ENCODE data around the gene ENDOV.

The ENDOV gene

GRCh38 chr17:80414803-80415625 is at the start of gene ENDOV:
Gene ENDOV, plus strand, starts transcription at chr17:80415167. Its CDS starts 28 bp downstream, at chr17:80415195.
- peak; percentile 60 for DNase-seq

- no peak for DNase-seq
Observed at GRCh38 chr17:80365983-80366382, 49.0 kb upstream of the ENDOV start.

- no peak for DNase-seq
Observed at GRCh38 chr17:80367503-80367902, 47.5 kb upstream of the ENDOV start.

- DNase-seq, result no peak
Observed at GRCh38 chr17:80371196-80371595, 43.8 kb upstream of the ENDOV start.

- DNase-seq, result no peak
Observed at GRCh38 chr17:80372456-80372855, 42.5 kb upstream of the ENDOV start.

- DNase-seq, result peak; percentile 4
Observed at GRCh38 chr17:80372922-80373570, 41.9 kb upstream of the ENDOV start.

GRCh38 chr17:80374039-80374731 is 40.8 kb upstream of the ENDOV start:
- DNase-seq, result no peak

- no peak for DNase-seq
Observed at GRCh38 chr17:80374732-80375585, 40.0 kb upstream of the ENDOV start.

- no peak for DNase-seq
Observed at GRCh38 chr17:80376531-80376930, 38.4 kb upstream of the ENDOV start.

GRCh38 chr17:80377798-80378197 is 37.2 kb upstream of the ENDOV start:
- no peak for DNase-seq

- no peak for DNase-seq
Observed at GRCh38 chr17:80379348-80379747, 35.6 kb upstream of the ENDOV start.

GRCh38 chr17:80380068-80380467 is 34.9 kb upstream of the ENDOV start:
- no peak for DNase-seq

GRCh38 chr17:80380555-80381002 is 34.4 kb upstream of the ENDOV start:
- no peak for DNase-seq

GRCh38 chr17:80381416-80381923 is 33.5 kb upstream of the ENDOV start:
- no peak for DNase-seq

GRCh38 chr17:80382446-80382845 is 32.5 kb upstream of the ENDOV start:
- no peak for DNase-seq

GRCh38 chr17:80382956-80383355 is 32.0 kb upstream of the ENDOV start:
- no peak for DNase-seq

GRCh38 chr17:80384078-80384960 is 30.6 kb upstream of the ENDOV start:
- no peak for DNase-seq

- DNase-seq, result no peak
Observed at GRCh38 chr17:80385046-80385445, 29.9 kb upstream of the ENDOV start.

GRCh38 chr17:80386341-80386740 is 28.6 kb upstream of the ENDOV start:
- no peak for DNase-seq

GRCh38 chr17:80387071-80387470 is 27.9 kb upstream of the ENDOV start:
- no peak for DNase-seq

- DNase-seq, result no peak
Observed at GRCh38 chr17:80388175-80388574, 26.8 kb upstream of the ENDOV start.

All from DMS79 treated with DMSO at 0.1 percent for 48 hours (cell line).